BLaER1 (cell line): ENCODE measurements around the gene ERP44.
"Not testable (repeated sequence)": the region's sequence is repeated elsewhere in the genome, so short reads cannot be mapped to it uniquely, and the experiment has no call there.

ENCODE experiments used
- H3K27ac ChIP-seq: shearing (Covaris generic); formaldehyde crosslinking; 2 replicates; pipeline ENCODE4 v1.8.1; 2022
- H3K27me3 ChIP-seq: shearing (Covaris generic); formaldehyde crosslinking; 2 replicates; pipeline ENCODE4 v1.8.1; 2022
- H3K36me3 ChIP-seq: shearing (Covaris generic); formaldehyde crosslinking; 2 replicates; pipeline ENCODE4 v1.8.1; 2022
- H3K4me1 ChIP-seq: shearing (Covaris generic); formaldehyde crosslinking; 2 replicates; pipeline ENCODE4 v1.8.1; 2022
- H3K4me2 ChIP-seq: shearing (Covaris generic); formaldehyde crosslinking; 2 replicates; pipeline ENCODE4 v1.8.1; 2022
- H3K4me3 ChIP-seq: shearing (Covaris generic); formaldehyde crosslinking; 2 replicates; pipeline ENCODE4 v1.8.1; 2022
- H3K9ac ChIP-seq: shearing (Covaris generic); formaldehyde crosslinking; 2 replicates; pipeline ENCODE4 v1.8.1; 2022
- H3K9me3 ChIP-seq: shearing (Covaris generic); formaldehyde crosslinking; 2 replicates; pipeline ENCODE4 v1.8.1; 2022
- H4K20me1 ChIP-seq: shearing (Covaris generic); formaldehyde crosslinking; 2 replicates; pipeline ENCODE4 v1.8.1; 2022
- Cebpa-rat ChIP-seq: shearing (Covaris generic); IDR thresholded peaks from 2 replicates; pipeline ENCODE4 v1.8.1; 2022

The ERP44 gene

DNA sequence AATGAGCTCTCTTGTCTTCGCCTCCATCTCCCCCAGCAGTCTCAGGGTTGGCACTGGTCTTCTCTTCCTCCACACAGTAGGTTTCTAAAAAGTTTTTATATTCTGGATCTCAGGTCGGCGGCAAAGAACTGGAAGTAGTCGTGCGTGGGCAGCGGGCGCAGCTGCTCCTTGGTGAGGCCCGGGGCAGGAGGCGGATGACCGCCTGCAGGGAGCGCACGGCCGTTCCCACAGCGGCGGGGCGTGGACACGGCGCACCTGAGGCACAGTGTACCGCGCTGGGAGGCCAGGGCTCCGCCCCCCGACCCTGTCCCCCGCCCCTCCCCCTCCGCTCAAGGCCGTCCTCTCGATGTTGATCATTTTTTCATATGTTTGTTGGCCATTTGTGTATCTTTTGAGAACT, 99.9 kb downstream of the ERP44 start:
- no peak overlapping the region for H3K4me3 ChIP-seq
- H3K4me1 ChIP-seq = no peaks in the 10 kb centered on the region
- H3K9ac ChIP-seq = no peak overlapping the region
- H3K9me3 ChIP-seq = peaks cover 14% of the 10 kb centered on the region
- H3K4me2 ChIP-seq = no peak overlapping the region
- no peaks in the 10 kb centered on the region for H4K20me1 ChIP-seq
- H3K27ac ChIP-seq = no peak overlapping the region
- TF ChIP-seq Cebpa-rat = no peak
- peaks cover 45% of the 10 kb centered on the region for H3K36me3 ChIP-seq
- H3K27me3 ChIP-seq = no peaks in the 10 kb centered on the region

DNA sequence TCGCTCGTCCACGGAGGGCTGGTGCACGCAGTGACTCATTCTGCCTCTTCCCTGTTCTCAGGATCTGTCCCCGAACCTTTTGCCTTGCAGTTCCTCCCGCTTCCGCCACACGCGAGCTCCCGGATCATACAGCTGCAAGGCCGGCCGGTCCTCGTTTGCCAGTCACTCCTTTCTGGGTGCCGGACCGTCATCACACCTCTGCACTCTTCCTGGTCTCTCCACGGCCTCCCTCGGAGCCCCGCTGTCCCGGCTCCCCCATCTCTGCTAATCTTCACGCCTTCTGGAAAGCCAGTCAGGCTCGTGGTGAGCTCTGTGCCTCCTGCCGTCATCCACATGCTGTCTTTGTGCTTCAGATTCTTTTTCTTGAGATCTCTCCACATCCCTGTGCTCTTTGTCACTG, 100.5 kb downstream of the ERP44 start:
- H3K4me1 ChIP-seq = no peaks in the 10 kb centered on the region
- peaks cover 40% of the 10 kb centered on the region for H3K36me3 ChIP-seq
- H3K27me3 ChIP-seq = no peaks in the 10 kb centered on the region
- H3K4me3 ChIP-seq = no peak overlapping the region
- H3K4me2 ChIP-seq = no peak overlapping the region
- peaks cover 8% of the 10 kb centered on the region for H3K9me3 ChIP-seq
- H3K9ac ChIP-seq = no peak overlapping the region
- H3K27ac ChIP-seq = no peak overlapping the region
- H4K20me1 ChIP-seq = no peaks in the 10 kb centered on the region
- TF ChIP-seq Cebpa-rat = no peak

DNA sequence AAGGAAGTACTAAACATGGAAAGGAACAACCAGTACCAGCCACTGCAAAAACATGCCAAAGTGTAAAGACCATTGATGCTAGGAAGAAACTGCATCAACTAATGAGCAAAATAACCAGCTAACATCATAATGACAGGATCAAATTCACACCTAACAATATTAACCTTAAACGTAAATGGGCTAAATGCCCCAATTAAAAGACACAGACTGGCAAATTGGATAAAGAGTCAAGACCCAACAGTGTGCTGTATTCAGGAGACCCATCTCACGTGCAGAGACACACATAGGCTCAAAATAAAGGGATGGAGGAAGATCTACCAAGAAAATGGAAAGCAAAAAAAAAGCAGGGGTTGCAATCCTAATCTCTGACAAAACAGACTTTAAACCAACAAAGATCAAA, 108.3 kb downstream of the ERP44 start:
- not testable (repeated sequence) for H3K9ac ChIP-seq, H3K27me3 ChIP-seq, H4K20me1 ChIP-seq, H3K4me1 ChIP-seq, H3K4me2 ChIP-seq, H3K27ac ChIP-seq, H3K4me3 ChIP-seq
- H3K9me3 ChIP-seq = peaks cover 37% of the 10 kb centered on the region
- H3K36me3 ChIP-seq = peaks cover 24% of the 10 kb centered on the region

DNA sequence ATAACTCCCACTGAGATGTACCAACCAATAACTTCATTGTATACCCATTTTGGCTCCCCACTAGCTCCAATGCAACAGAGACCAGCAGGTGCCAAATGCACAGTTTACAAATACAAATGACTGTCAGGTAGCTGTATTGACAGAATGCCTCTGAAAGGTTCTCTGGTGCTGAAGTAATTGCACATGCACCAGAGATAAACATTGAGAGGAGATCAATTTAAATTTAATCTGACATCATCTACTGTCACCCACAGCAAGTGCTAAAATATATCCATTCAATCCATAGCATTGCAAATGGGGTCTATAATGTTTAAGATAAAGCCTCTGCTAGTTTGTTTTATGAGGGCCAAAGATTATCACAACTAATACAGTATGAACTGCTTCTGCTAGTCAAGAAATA, 112.2 kb downstream of the ERP44 start:
- peaks cover 31% of the 10 kb centered on the region for H3K36me3 ChIP-seq
- no peaks in the 10 kb centered on the region for H4K20me1 ChIP-seq
- H3K9me3 ChIP-seq = peaks cover 28% of the 10 kb centered on the region
- no peak overlapping the region for H3K4me2 ChIP-seq
- no peaks in the 10 kb centered on the region for H3K27me3 ChIP-seq
- H3K4me1 ChIP-seq = no peaks in the 10 kb centered on the region
- H3K4me3 ChIP-seq = no peak overlapping the region
- no peak overlapping the region for H3K27ac ChIP-seq
- no peak overlapping the region for H3K9ac ChIP-seq
- TF ChIP-seq Cebpa-rat = no peak

DNA sequence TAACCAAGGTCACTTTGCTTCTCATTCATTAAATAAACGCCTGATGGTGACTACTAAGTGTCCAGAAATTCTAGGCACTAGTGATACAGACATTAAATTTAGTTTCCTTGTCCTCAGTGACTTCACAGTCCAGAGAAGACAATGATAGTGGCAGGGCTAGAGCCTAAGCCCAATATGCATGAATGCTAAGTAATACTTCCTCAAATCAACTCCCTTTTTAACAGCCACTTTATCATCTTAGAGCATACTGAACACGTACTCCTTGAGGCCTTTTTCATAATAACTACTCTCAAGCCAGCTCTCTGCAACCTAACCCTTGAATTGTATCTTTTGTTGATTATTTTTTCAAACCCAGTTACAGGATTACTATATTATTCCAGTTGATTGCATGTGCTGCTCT, 118.2 kb downstream of the ERP44 start:
- H3K4me1 ChIP-seq = no peaks in the 10 kb centered on the region
- no peak overlapping the region for H3K4me3 ChIP-seq
- H4K20me1 ChIP-seq = no peaks in the 10 kb centered on the region
- H3K9me3 ChIP-seq = no peaks in the 10 kb centered on the region
- H3K9ac ChIP-seq = no peak overlapping the region
- H3K36me3 ChIP-seq = peaks cover 26% of the 10 kb centered on the region
- TF ChIP-seq Cebpa-rat = no peak
- no peaks in the 10 kb centered on the region for H3K27me3 ChIP-seq
- H3K27ac ChIP-seq = no peak overlapping the region
- H3K4me2 ChIP-seq = no peak overlapping the region

DNA sequence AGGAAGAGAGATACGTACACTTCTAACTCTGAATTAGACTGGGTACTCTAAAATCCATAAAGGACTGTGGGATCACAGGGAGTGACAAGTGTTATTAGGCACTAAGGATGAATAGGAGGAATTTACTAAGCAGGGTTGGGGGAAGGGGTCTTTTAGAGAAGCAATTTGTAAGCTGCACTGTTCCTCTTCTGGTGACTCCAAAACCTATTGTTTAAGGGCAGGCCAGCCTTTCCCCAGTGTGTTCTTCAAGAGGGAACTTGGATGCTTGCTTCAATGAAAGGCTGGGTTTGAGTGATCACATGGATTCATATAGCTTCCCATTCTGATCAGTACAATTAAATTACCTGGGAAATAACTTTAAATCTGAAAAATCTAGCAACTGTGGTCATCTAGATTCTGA, 120.6 kb downstream of the ERP44 start:
- Histone ChIP-seq H3K4me3 (no peak overlapping the region), H4K20me1 (no peaks in the 10 kb centered on the region), H3K27me3 (no peaks in the 10 kb centered on the region), H3K36me3 (peaks cover 23% of the 10 kb centered on the region), H3K9ac (no peak overlapping the region), H3K27ac (no peak overlapping the region), H3K4me1 (no peaks in the 10 kb centered on the region), H3K4me2 (no peak overlapping the region), H3K9me3 (no peaks in the 10 kb centered on the region)
- TF ChIP-seq Cebpa-rat = no peak

DNA sequence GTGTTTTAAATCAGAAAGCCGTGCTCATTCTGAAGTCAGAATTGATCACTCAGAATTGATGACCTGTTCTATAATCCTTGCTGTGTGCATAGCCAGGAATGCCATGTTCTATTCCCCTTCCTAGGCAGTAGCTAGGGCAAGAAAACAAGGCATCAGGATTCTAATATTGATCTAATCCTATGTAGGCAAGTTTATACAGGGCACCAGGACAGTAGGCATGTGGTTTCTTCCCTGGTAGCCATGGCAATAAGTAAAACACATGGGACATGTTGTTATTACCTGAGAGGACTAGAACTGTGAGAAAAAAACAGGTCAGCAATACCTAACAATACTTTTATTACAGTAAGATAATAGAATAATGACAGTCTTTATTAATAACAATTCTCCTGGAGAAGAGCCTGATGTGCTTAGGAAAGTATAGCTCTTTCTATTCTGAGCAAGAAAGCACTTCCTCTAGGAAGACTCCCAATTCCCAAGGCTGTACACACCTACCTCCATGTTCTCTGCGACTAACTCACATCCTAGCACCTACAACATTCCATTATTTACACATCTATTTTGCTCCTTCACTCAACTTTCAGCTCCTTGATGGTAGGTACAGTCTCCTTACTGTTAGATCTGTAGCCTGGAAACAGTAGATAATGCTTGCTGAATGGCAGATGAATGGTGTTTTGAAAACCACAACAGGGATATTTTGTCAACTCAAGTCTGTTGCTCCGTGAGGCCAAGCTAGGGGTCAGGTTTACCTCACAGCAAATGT, 121.6 kb downstream of the ERP44 start:
- Histone ChIP-seq H3K4me2 (no peak overlapping the region), H3K4me1 (no peaks in the 10 kb centered on the region), H4K20me1 (no peaks in the 10 kb centered on the region), H3K27ac (no peak overlapping the region), H3K9me3 (no peaks in the 10 kb centered on the region), H3K9ac (no peak overlapping the region), H3K4me3 (no peak overlapping the region), H3K27me3 (no peaks in the 10 kb centered on the region), H3K36me3 (peaks cover 13% of the 10 kb centered on the region)
- TF ChIP-seq Cebpa-rat = no peak

DNA sequence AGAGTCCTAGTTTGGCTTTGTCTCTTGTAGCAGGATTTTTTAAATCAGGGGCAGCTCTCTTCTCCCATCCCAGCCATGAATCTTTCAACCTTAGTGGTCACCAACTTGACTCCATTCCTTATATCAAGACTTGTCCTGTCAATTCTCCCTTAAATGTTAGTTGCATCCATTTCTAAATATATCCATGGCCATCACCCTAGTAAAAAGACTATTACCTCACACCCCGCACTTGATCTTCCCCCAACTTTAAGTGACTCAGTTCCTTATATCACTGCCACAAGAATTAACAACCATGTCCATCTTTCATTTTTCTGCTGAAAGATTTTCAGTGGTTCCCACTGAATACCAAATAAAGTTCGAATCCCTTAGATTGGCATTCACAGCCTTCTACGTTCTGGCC, 125.3 kb downstream of the ERP44 start:
- H3K9me3 ChIP-seq = no peaks in the 10 kb centered on the region
- H3K27me3 ChIP-seq = no peaks in the 10 kb centered on the region
- H3K4me1 ChIP-seq = no peaks in the 10 kb centered on the region
- TF ChIP-seq Cebpa-rat = no peak
- H3K27ac ChIP-seq = no peak overlapping the region
- H3K4me3 ChIP-seq = no peak overlapping the region
- H3K36me3 ChIP-seq = peaks cover 37% of the 10 kb centered on the region
- no peak overlapping the region for H3K4me2 ChIP-seq
- H3K9ac ChIP-seq = no peak overlapping the region
- H4K20me1 ChIP-seq = no peaks in the 10 kb centered on the region

DNA sequence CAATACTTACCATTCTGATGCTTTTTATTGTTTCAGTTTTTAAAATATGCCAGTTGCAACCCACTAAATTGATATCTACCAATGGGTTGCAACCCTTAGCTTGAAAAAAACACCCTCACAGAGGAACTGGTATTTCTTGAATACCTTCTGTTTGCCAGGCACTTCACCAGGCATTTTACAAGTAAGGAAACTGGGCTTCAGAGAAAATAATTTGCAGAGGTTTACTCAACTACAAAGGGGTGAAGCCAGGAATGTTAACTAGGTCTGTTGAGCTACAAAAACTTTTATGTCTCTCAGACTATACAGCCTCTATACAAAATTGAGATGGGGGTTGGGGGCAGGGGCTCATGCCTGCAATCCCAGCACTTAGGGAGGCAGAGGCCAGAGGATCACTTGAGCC, 127.4 kb downstream of the ERP44 start:
- no peak overlapping the region for H3K4me2 ChIP-seq
- no peak overlapping the region for H3K27ac ChIP-seq
- peaks cover 35% of the 10 kb centered on the region for H3K36me3 ChIP-seq
- no peak overlapping the region for H3K4me3 ChIP-seq
- no peak overlapping the region for H3K9ac ChIP-seq
- no peaks in the 10 kb centered on the region for H3K27me3 ChIP-seq
- no peaks in the 10 kb centered on the region for H4K20me1 ChIP-seq
- no peaks in the 10 kb centered on the region for H3K4me1 ChIP-seq
- no peak for TF ChIP-seq Cebpa-rat
- H3K9me3 ChIP-seq = no peaks in the 10 kb centered on the region

DNA sequence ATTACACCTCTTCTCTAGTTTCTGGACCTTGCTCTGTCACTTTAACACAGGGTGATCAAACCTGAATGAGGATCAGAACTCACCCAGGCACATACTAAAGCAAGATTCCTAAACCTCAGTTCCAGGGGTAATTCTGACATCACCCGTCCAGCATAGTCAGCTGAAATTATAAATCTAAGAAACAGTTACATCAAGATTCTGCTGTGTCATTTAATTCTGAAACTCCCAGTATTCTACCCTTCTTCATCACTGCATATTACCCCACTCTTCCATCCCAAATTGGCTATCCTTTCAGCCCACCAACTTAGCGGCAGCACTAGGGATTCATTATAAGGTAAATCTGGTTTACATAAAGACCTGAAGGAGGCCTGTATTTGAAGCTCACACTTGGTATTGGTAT, 128.3 kb downstream of the ERP44 start:
- Histone ChIP-seq H3K36me3 (peaks cover 35% of the 10 kb centered on the region), H3K9ac (no peak overlapping the region), H3K4me1 (no peaks in the 10 kb centered on the region), H3K27me3 (no peaks in the 10 kb centered on the region), H3K9me3 (no peaks in the 10 kb centered on the region), H3K27ac (no peak overlapping the region), H3K4me2 (no peak overlapping the region), H4K20me1 (no peaks in the 10 kb centered on the region), H3K4me3 (no peak overlapping the region)
- TF ChIP-seq Cebpa-rat = no peak

DNA sequence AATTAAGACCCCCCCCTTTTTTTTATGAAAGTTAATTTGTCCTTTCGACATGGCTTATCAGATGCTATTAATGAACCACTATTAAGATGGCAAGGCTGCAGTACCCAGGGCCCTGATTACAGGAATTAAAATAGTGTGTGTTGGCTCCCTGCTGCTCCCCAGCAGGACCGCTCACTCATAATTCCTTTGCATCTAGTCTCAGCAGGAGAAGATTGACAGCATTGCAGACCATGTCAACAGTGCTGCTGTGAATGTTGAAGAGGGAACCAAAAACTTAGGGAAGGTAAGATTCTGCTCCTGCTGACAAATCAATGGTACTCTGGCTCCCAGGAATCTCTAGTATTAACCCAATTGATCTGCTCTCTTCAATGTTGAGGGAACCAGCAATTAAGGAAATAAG, 131.3 kb downstream of the ERP44 start:
- H3K9me3 ChIP-seq = no peaks in the 10 kb centered on the region
- no peak overlapping the region for H3K27ac ChIP-seq
- no peak overlapping the region for H3K4me3 ChIP-seq
- no peaks in the 10 kb centered on the region for H3K4me1 ChIP-seq
- no peak overlapping the region for H3K9ac ChIP-seq
- no peaks in the 10 kb centered on the region for H4K20me1 ChIP-seq
- peaks cover 35% of the 10 kb centered on the region for H3K36me3 ChIP-seq
- H3K4me2 ChIP-seq = no peak overlapping the region
- no peaks in the 10 kb centered on the region for H3K27me3 ChIP-seq
- TF ChIP-seq Cebpa-rat = no peak
